Adrenal gland (tissue), 12 donors: ENCODE results near the gene KRTAP2-2. TPM values are rescaled to one million over a fixed set of nuclear protein-coding genes. Genes with fewer than 3 reads are reported as not detected.
"Not testable (repeated sequence)": the region's sequence is repeated elsewhere in the genome, so short reads cannot be mapped to it uniquely, and the experiment has no call there.

Experiments
- DNase-seq, 7 donors: peaks; one replicate each; pipeline ENCODE4 v3.0.0-alpha.2; 2019 to 2020
- H3K27ac ChIP-seq, 5 donors: fragments of 200-600 bp; sonication (generic) in 4 of 5; 1 replicate in 3 of 5; 2 replicates in 2 of 5; pipeline versions ENCODE4 v1.5.1 to v1.8.0; 2016 to 2020; ENCODE audit warnings: mild to moderate bottlenecking in 1 of 5
- H3K27me3 ChIP-seq: fragments of 200-600 bp; 2 replicates; pipeline ENCODE4 v1.8.0; 2021
- H3K36me3 ChIP-seq, 2 donors: fragments of 200-600 bp; replicated peaks in 1 of 2; 1 replicate in 1 of 2; 2 replicates in 1 of 2; pipeline versions ENCODE4 v1.5.1 to v1.8.0; 2018 to 2022
- H3K4me1 ChIP-seq, 2 donors: fragments of 200-600 bp; replicated peaks in 1 of 2; 1 replicate in 1 of 2; 2 replicates in 1 of 2; pipeline versions ENCODE4 v1.5.1 to v1.8.0; 2018 to 2021
- H3K4me3 ChIP-seq, 4 donors: fragments of 200-600 bp; sonication (generic) in 3 of 4; one replicate each; pipeline ENCODE4 v1.5.1; 2016 to 2018
- H3K9me3 ChIP-seq, 3 donors: fragments of 200-600 bp; sonication (generic) in 1 of 3; replicated peaks in 1 of 3; 1 replicate in 2 of 3; 2 replicates in 1 of 3; pipeline versions ENCODE4 v1.5.1 to v1.8.0; 2016 to 2021
- POLR2A ChIP-seq, 2 donors: fragments of 450-650 bp; IDR thresholded peaks; one replicate each; pipeline ENCODE4 v1.6.1; 2017; ENCODE audit warnings: antibody characterized with exemption in 2 of 2, mild to moderate bottlenecking in 2 of 2, moderate library complexity in 1 of 2
- WGBS, 4 donors: extraction: QIAGEN DNeasy Blood & Tissue Kit in 2 of 4; methylation state at CpG; one replicate each; pipeline versions ENCODE4 v1.1.5 to v1.1.7; 2013 to 2017; 5-methylcytosine and 5-hydroxymethylcytosine counted together
- intact Hi-C, 2 donors: fragments of 100-400 bp; cut with DNase I; formaldehyde crosslinking; loops; one replicate each; pipeline versions ENCODE4 v1.14.1 to v1.15.0; 2022 to 2023
- polyA plus RNA-seq, 3 donors: library from polyadenylated mRNA; stranded (reverse); fragments of 200-250 nt in 2 of 3; fragments of 350-450 nt in 1 of 3; fragmentation: Illumina TruSeq in 1 of 3; extraction: RNeasy Lipid Tissue Mini Kit (QIAGEN cat#74804) in 1 of 3; gene quantifications; one replicate each; pipeline ENCODE4 v1.2.3, GENCODE V29; 2013 to 2014
- total RNA-seq, 9 donors: library from RNA; depleted of rRNA in 4 of 9; stranded (reverse); fragments of >200 nt in 4 of 9; fragments of 120-200 nt in 1 of 9; fragmentation: NEBNext Ultra II Directional in 1 of 9; extraction: Animal tissue kit (Norgen Biotek cat#: 25700) in 1 of 9; gene quantifications; one replicate each; pipeline versions ENCODE4 v1.1.0 to v1.2.4, GENCODE V29; 2013 to 2023
- TF ChIP-seq, protein P1 (sequence below), 6 experiments: fragments of 450-650 bp in 4 of 6; fragments of 200-600 bp in 2 of 6; sonication (generic) in 1 of 6; IDR thresholded peaks; 1 replicate in 5 of 6; 2 replicates in 1 of 6; pipeline versions ENCODE4 v1.5.1 to v1.8.0; 2016 to 2021; ENCODE audit warnings: antibody characterized with exemption in 6 of 6, mild to moderate bottlenecking in 2 of 6, moderate library complexity in 1 of 6
- donor health status: healthy with polysubstance abuse.
- donor health status: Bipolar disorder and iron deficiency.
- donor health status: DM: yes; HTN: yes; CAD: no.
- donor health status: DM: no; HTN: no; CAD: no.
- donor health status: DM: no; HTN: no; CAD: no.
- donor health status: DM: yes; HTN: yes; CAD: no.

The KRTAP2-2 gene
- total and polyA plus RNA-seq, 12 donors: not detected

GRCh38 chr17:41064301-41064700 is 9.3 kb upstream of the KRTAP2-2 start:
- intact Hi-C loops: no loop called here
- H3K27ac ChIP-seq: no peak overlapping the region
- no peaks in the 10 kb centered on the region for H3K36me3 ChIP-seq
- H3K9me3 ChIP-seq: no peaks in the 10 kb centered on the region
- no peaks in the 10 kb centered on the region for H3K4me1 ChIP-seq
- no peaks in the 10 kb centered on the region for H3K27me3 ChIP-seq
- TF ChIP-seq, protein P1, sequence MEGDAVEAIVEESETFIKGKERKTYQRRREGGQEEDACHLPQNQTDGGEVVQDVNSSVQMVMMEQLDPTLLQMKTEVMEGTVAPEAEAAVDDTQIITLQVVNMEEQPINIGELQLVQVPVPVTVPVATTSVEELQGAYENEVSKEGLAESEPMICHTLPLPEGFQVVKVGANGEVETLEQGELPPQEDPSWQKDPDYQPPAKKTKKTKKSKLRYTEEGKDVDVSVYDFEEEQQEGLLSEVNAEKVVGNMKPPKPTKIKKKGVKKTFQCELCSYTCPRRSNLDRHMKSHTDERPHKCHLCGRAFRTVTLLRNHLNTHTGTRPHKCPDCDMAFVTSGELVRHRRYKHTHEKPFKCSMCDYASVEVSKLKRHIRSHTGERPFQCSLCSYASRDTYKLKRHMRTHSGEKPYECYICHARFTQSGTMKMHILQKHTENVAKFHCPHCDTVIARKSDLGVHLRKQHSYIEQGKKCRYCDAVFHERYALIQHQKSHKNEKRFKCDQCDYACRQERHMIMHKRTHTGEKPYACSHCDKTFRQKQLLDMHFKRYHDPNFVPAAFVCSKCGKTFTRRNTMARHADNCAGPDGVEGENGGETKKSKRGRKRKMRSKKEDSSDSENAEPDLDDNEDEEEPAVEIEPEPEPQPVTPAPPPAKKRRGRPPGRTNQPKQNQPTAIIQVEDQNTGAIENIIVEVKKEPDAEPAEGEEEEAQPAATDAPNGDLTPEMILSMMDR (IDR thresholded peaks at IDR 0.05): no peak
- TF ChIP-seq POLR2A (IDR thresholded peaks at IDR 0.05): no peak
- WGBS, 4 donors: 81 to 89% (median 86%) methylated on average over 1 of the region's 1 CpG
- DNase-seq: no peak
- H3K4me3 ChIP-seq: no peak overlapping the region

GRCh38 chr17:41063449-41063848 is 8.4 kb upstream of the KRTAP2-2 start:
- intact Hi-C loops: no loop called here
- Histone ChIP-seq H3K4me3 (no peak overlapping the region), H3K27ac (no peak overlapping the region), H3K36me3 (no peaks in the 10 kb centered on the region), H3K4me1 (no peaks in the 10 kb centered on the region), H3K9me3 (no peaks in the 10 kb centered on the region), H3K27me3 (no peaks in the 10 kb centered on the region)
- WGBS, 4 donors: 81 to 89% (median 86%) methylated on average over 4 of the region's 4 CpGs
- TF ChIP-seq POLR2A (IDR thresholded peaks at IDR 0.05): no peak
- TF ChIP-seq, protein P1 (IDR thresholded peaks at IDR 0.05): no peak
- no peak for DNase-seq

GRCh38 chr17:41061964-41062363 is 6.9 kb upstream of the KRTAP2-2 start:
- Histone ChIP-seq H3K36me3 (no peaks in the 10 kb centered on the region), H3K27ac (no peak overlapping the region), H3K27me3 (no peaks in the 10 kb centered on the region), H3K4me3 (no peak overlapping the region), H3K4me1 (no peaks in the 10 kb centered on the region), H3K9me3 (no peaks in the 10 kb centered on the region)
- WGBS, 4 donors: 56 to 83% (median 76%) methylated on average over 1 of the region's 1 CpG
- intact Hi-C loops: no loop called here
- no peak for DNase-seq
- TF ChIP-seq, protein P1 (IDR thresholded peaks at IDR 0.05): no peak
- TF ChIP-seq POLR2A (IDR thresholded peaks at IDR 0.05): no peak

DNA sequence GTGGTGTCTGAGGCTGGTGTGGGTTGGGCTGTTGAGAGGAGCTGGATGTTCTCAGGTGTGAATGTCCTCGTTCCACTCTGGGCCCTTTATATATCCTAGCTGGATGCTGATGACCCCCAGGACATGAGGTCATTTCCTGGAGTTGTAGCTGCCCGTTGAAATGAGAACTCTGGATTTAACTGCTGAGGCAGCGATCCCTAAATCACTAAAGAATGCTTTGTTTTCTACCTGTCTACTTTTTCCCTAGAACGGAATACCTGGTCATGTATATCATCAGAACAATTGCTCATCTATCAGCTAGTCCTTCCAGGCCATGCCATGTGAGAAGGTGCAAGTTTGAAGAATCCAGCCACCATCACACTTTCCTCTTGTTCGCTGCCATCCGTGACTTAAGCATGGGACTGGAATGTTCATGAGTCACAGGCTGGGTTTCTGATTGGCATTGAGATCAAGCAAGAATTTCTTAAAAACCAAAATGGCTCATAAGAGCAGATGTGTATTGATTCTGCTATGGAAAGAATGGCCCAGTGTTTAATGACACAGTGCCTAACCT is 5.1 kb upstream of the KRTAP2-2 start, which contains the start of gene KRTAP2-3:
KRTAP2-3 (minus strand) TSS at position 63 of the 553 bp plus-strand sequence. CDS start 64 bp downstream, outside the sequence.
- H3K36me3 ChIP-seq: no peaks in the 10 kb centered on the region
- no peak for TF ChIP-seq POLR2A (IDR thresholded peaks at IDR 0.05)
- TF ChIP-seq, protein P1 (IDR thresholded peaks at IDR 0.05): no peak
- no peaks in the 10 kb centered on the region for H3K4me1 ChIP-seq
- intact Hi-C loops: no loop called here
- H3K4me3 ChIP-seq: no peak within 1 kb of the TSS
- no peaks in the 10 kb centered on the region for H3K27me3 ChIP-seq
- no peak within 1 kb of the TSS for H3K27ac ChIP-seq
- H3K9me3 ChIP-seq: no peaks in the 10 kb centered on the region
- 57 to 69% (median 63%) methylated on average over 6 of the region's 6 CpGs for WGBS, 4 donors
- no peak for DNase-seq

GRCh38 chr17:41059276-41060051 is 4.4 kb upstream of the KRTAP2-2 start:
- H3K4me1 ChIP-seq, H3K9me3 ChIP-seq, intact Hi-C loops, H3K27me3 ChIP-seq, H3K4me3 ChIP-seq, H3K36me3 ChIP-seq, H3K27ac ChIP-seq, DNase-seq: not testable (repeated sequence)
- WGBS, 4 donors: 25 to 43% (median 34%) methylated on average over 5 to 10 of the region's 31 CpGs
